K562 (cell line): ENCODE data around the gene JUNB. TPM values are rescaled to one million over a fixed set of nuclear protein-coding genes. Genes with fewer than 3 reads are reported as not detected.
A peak's percentile ranks its signal among the peaks of the same experiment; 100 is the strongest.

Source experiments
- ATF7 ChIP-seq: fragments of 450-650 bp; IDR thresholded peaks from 2 replicates; pipeline ENCODE4 v1.7.1; 2014; ENCODE audit warnings: mild to moderate bottlenecking, moderate library complexity
- E2F4 ChIP-seq: sonication (generic); formaldehyde crosslinking; IDR thresholded peaks from 2 replicates; pipeline ENCODE4 v1.8.0; 2022; ENCODE audit warnings: mild to moderate bottlenecking, low read depth, missing genetic modification reagents
- EGR1 ChIP-seq: fragments of 450-650 bp; conservative IDR thresholded peaks from 2 replicates; pipeline ENCODE4 v1.6.1; 2017; ENCODE audit warnings: mild to moderate bottlenecking
- PTTG1 ChIP-seq: fragments of 450-650 bp; IDR thresholded peaks from 2 replicates; pipeline ENCODE4 v1.6.1; 2016; ENCODE audit warnings: low read depth, mild to moderate bottlenecking, missing genetic modification characterization, missing compliant biosample characterization
- RAD51 ChIP-seq: fragments of 450-650 bp; IDR thresholded peaks from 2 replicates; pipeline ENCODE4 v1.7.1; 2016; ENCODE audit warnings: low read depth, mild to moderate bottlenecking, borderline replicate concordance
- RFX5 ChIP-seq: IDR thresholded peaks from 2 replicates; pipeline ENCODE4 v1.6.1; 2011; ENCODE audit warnings: low read depth, mild to moderate bottlenecking, improper control_type of control experiment, low read length
- SIX5 ChIP-seq, 2 experiments: IDR thresholded peaks; 2 replicates each; pipeline ENCODE4 v1.6.1; 2011; ENCODE audit warnings: low read length in 2 of 2, borderline replicate concordance in 1 of 2, low read depth in 1 of 2, mild to moderate bottlenecking in 1 of 2, moderate library complexity in 1 of 2; ENCODE audit not compliant: insufficient read depth in 1 of 2
- SREBF1 ChIP-seq: fragments of 150-350 bp; IDR thresholded peaks from 2 replicates; pipeline ENCODE4 v1.6.1; 2014; ENCODE audit warnings: antibody characterized with exemption, low read depth, low read length, borderline replicate concordance
- TEAD4 ChIP-seq, 2 experiments: sonication (generic) in 1 of 2; formaldehyde crosslinking in 1 of 2; IDR thresholded peaks; 2 replicates each; pipeline versions ENCODE4 v1.6.1 to v1.8.0; 2012 to 2022; ENCODE audit warnings: borderline replicate concordance in 1 of 2, inconsistent platforms in 1 of 2, low read length in 1 of 2, mild to moderate bottlenecking in 1 of 2, missing genetic modification reagents in 1 of 2
- TOE1 ChIP-seq, 2 experiments: fragments of 450-650 bp in 1 of 2; sonication (generic) in 1 of 2; formaldehyde crosslinking in 1 of 2; IDR thresholded peaks; 2 replicates each; pipeline versions ENCODE4 v1.7.1 to v1.8.0; 2016 to 2022; ENCODE audit warnings: borderline replicate concordance in 2 of 2, mild to moderate bottlenecking in 2 of 2, antibody characterized with exemption in 1 of 2, inconsistent platforms in 1 of 2, low read depth in 1 of 2, missing genetic modification reagents in 1 of 2, moderate library complexity in 1 of 2
- ZBTB5 ChIP-seq: fragments of 450-650 bp; IDR thresholded peaks from 2 replicates; pipeline ENCODE4 v1.6.1; 2017; ENCODE audit warnings: antibody characterized with exemption
- ZNF277 ChIP-seq: fragments of 250-450 bp; sonication (Bioruptor Pico); IDR thresholded peaks from 2 replicates; pipeline ENCODE4 v1.8.0; 2022; ENCODE audit warnings: inconsistent platforms, mild to moderate bottlenecking, moderate library complexity, borderline replicate concordance
- ZNF551 ChIP-seq: fragments of 250-450 bp; sonication (Bioruptor Pico); IDR thresholded peaks from 2 replicates; pipeline ENCODE4 v1.5.0; 2021; ENCODE audit warnings: mild to moderate bottlenecking, moderate library complexity
- ZNF76 ChIP-seq: fragments of 250-450 bp; sonication (Bioruptor Pico); IDR thresholded peaks from 2 replicates; pipeline ENCODE4 v1.4.0; 2020; ENCODE audit warnings: mild to moderate bottlenecking, moderate library complexity, borderline replicate concordance
- ZNF830 ChIP-seq: fragments of 250-450 bp; sonication (Bioruptor Pico); IDR thresholded peaks from 2 replicates; pipeline ENCODE4 v1.5.0; 2021; ENCODE audit warnings: mild to moderate bottlenecking
- polyA plus RNA-seq, 8 experiments: library from polyadenylated mRNA; depleted of rRNA in 4 of 8; stranded (reverse) in 5 of 8; unstranded in 3 of 8; fragments of >200 nt; fragmentation: Nextera tagmentation in 2 of 8; fragmentation: Illumina TruSeq in 1 of 8; extraction: Ambion mirVana in 2 of 8; extraction: Trizol in 1 of 8; gene quantifications; 2 replicates each; pipeline versions ENCODE4 v1.2.1 to v1.2.3, GENCODE V29; 2011 to 2014; ENCODE audit warnings: inconsistent platforms in 1 of 8, missing spikeins in 1 of 8
- total RNA-seq, 7 experiments: library from RNA; depleted of rRNA in 6 of 7; stranded (reverse); fragments of >200 nt in 6 of 7; fragmentation: Illumina TruSeq in 2 of 7; extraction: Trizol in 2 of 7; gene quantifications; 2 replicates each; pipeline versions ENCODE4 v1.2.1 to v1.2.3, GENCODE V29; 2011 to 2021; ENCODE audit warnings: low replicate concordance in 1 of 7

JUNB gene
- total and polyA plus RNA-seq, 9 of the 15 experiments (the other 6 are each of a cell fraction or from before 2014, with no cell fraction given), result 0.23 to 88.1 (median 13.1) TPM

- no peak for TF ChIP-seq RAD51
- no peak for TF ChIP-seq PTTG1 (tag)
- TF ChIP-seq SREBF1, result peak; percentile 73; the same call in 1 of the 2 replicates
- TF ChIP-seq EGR1, result peak; percentile 97
- TF ChIP-seq ZNF551 (CRISPR knock-in tag), result no peak
- no peak for TF ChIP-seq ZNF76
- no peak for TF ChIP-seq ZNF277
- no peak; the same call in 1 of the 2 replicates for TF ChIP-seq TOE1 (IDR thresholded peaks at IDR 0.05; ENCODE audit: borderline replicate concordance)
- no peak for TF ChIP-seq TOE1 (CRISPR knock-in tag; IDR thresholded peaks at IDR 0.05; ENCODE audit: borderline replicate concordance, low read depth)
- no peak for TF ChIP-seq RFX5
- TF ChIP-seq E2F4 (CRISPR knock-in tag), result 0 out of 2 replicates have a peak, but pooled peaks have one; percentile 18
- no peak for TF ChIP-seq ZBTB5
- peak; percentile 92 to 96 for TF ChIP-seq SIX5 (IDR thresholded peaks at IDR 0.05; ENCODE audit: borderline replicate concordance in 1 of 2, insufficient read depth in 1 of 2, low read depth in 1 of 2, low read length in 2 of 2)
- TF ChIP-seq TEAD4 (IDR thresholded peaks at IDR 0.05; ENCODE audit: low read length), result 0 out of 2 replicates have a peak, but pooled peaks have one; percentile 10
- no peak for TF ChIP-seq TEAD4 (CRISPR knock-in tag; IDR thresholded peaks at IDR 0.05; ENCODE audit: borderline replicate concordance)
- no peak for TF ChIP-seq ZNF830 (CRISPR knock-in tag)
- TF ChIP-seq ATF7, result peak; percentile 83
Observed at GRCh38 chr19:12806242-12807081, 15.2 kb downstream of the JUNB start, which contains the start of gene RNASEH2A (continued).
